Stomach (tissue), 4 donors: ENCODE results near the gene KRT76.

Experiments used
- CTCF ChIP-seq, 7 experiments: fragments of 450-650 bp in 4 of 7; fragments of 200-600 bp in 3 of 7; sonication (generic) in 3 of 7; IDR thresholded peaks; one replicate each; pipeline ENCODE4 v1.5.1; 2016 to 2019; ENCODE audit warnings: antibody characterized with exemption in 7 of 7, control low read depth in 2 of 7, mild to moderate bottlenecking in 1 of 7
- POLR2A ChIP-seq, 4 donors: fragments of 450-650 bp; IDR thresholded peaks; one replicate each; pipeline ENCODE4 v1.6.1; 2016; ENCODE audit warnings: antibody characterized with exemption in 4 of 4, control low read depth in 2 of 4, mild to moderate bottlenecking in 1 of 4, moderate library complexity in 1 of 4
- POLR2AphosphoS5 ChIP-seq, 3 donors: sonication (generic); formaldehyde crosslinking; IDR thresholded peaks; one replicate each; pipeline ENCODE4 v1.6.1; 2016; ENCODE audit warnings: antibody characterized with exemption in 3 of 3

- TF ChIP-seq CTCF (IDR thresholded peaks at IDR 0.05) = no peak
- TF ChIP-seq POLR2A (IDR thresholded peaks at IDR 0.05) = no peak
- no peak for TF ChIP-seq POLR2AphosphoS5 (IDR thresholded peaks at IDR 0.05)
Observed at GRCh38 chr12:52783563-52784316, 6.6 kb upstream of the KRT76 start.
